Tibial artery (tissue), 4 donors: ENCODE data around the gene EIPR1.

ENCODE experiments used
- DNase-seq, 2 donors: peaks; one replicate each; pipeline ENCODE4 v3.0.0-alpha.2; 2019
- H3K27ac ChIP-seq, 2 donors: fragments of 200-600 bp; sonication (generic) in 1 of 2; 1 replicate in 1 of 2; 2 replicates in 1 of 2; pipeline ENCODE4 v1.5.1; 2018 to 2019; ENCODE audit warnings: mild to moderate bottlenecking in 1 of 2
- H3K27me3 ChIP-seq, 2 donors: fragments of 200-600 bp; sonication (generic) in 1 of 2; one replicate each; pipeline versions ENCODE4 v1.5.1 to v1.6.0; 2016 to 2019
- H3K36me3 ChIP-seq, 3 donors: fragments of 200-600 bp; sonication (generic) in 2 of 3; one replicate each; pipeline ENCODE4 v1.5.1; 2016 to 2019; ENCODE audit warnings: mild to moderate bottlenecking in 2 of 3
- H3K4me1 ChIP-seq, 4 donors: fragments of 200-600 bp; sonication (generic) in 2 of 4; 1 replicate in 3 of 4; 2 replicates in 1 of 4; pipeline ENCODE4 v1.5.1; 2016 to 2019
- H3K4me3 ChIP-seq, 2 donors: fragments of 200-600 bp; sonication (generic) in 1 of 2; 1 replicate in 1 of 2; 2 replicates in 1 of 2; pipeline ENCODE4 v1.5.1; 2018 to 2019; ENCODE audit warnings: mild to moderate bottlenecking in 2 of 2
- H3K9me3 ChIP-seq, 3 donors: fragments of 200-600 bp; sonication (generic) in 1 of 3; one replicate each; pipeline ENCODE4 v1.5.1; 2016 to 2019
- intact Hi-C: fragments of 100-400 bp; cut with DNase I; formaldehyde crosslinking; loops from one replicate; pipeline ENCODE4 v1.15.0; 2023; ENCODE audit warnings: low total_unique reads
- TF ChIP-seq, protein P1 (sequence below), 2 experiments: fragments of 200-600 bp in 1 of 2; fragments of 450-650 bp in 1 of 2; IDR thresholded peaks; one replicate each; pipeline ENCODE4 v1.5.1; 2017 to 2019; ENCODE audit warnings: antibody characterized with exemption in 2 of 2, mild to moderate bottlenecking in 1 of 2, moderate library complexity in 1 of 2

Gene EIPR1

DNA sequence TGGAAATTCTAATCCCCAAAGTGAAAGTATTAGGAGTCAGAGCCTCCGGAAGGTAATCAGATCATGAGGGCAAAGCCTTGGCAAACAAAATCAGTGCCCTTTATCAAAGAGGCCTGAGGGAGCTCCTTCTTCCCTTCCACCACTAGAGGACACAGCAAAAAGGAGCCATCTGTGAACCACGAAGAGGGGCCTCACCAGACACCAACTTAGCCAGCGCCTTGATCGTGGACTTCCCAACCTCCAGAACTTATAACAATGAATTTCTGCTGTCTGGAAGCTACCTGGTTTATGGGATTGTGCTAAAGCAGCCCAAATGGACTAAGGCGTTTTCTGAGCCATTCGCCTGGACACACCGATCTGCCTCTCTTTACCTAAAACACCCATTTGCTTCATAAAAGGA lies 133.1 kb downstream of the EIPR1 start:
- Histone ChIP-seq H3K36me3 (peaks cover 3 to 10% (median 4%) of the 10 kb centered on the region in 3 donors), H3K27ac (no peak overlapping the region), H3K9me3 (peaks cover 0 to 17% (median 12%) of the 10 kb centered on the region in 3 donors), H3K27me3 (no peaks in the 10 kb centered on the region), H3K4me3 (no peak overlapping the region), H3K4me1 (no peaks in the 10 kb centered on the region)
- intact Hi-C loops = no loop called here
- TF ChIP-seq, protein P1, sequence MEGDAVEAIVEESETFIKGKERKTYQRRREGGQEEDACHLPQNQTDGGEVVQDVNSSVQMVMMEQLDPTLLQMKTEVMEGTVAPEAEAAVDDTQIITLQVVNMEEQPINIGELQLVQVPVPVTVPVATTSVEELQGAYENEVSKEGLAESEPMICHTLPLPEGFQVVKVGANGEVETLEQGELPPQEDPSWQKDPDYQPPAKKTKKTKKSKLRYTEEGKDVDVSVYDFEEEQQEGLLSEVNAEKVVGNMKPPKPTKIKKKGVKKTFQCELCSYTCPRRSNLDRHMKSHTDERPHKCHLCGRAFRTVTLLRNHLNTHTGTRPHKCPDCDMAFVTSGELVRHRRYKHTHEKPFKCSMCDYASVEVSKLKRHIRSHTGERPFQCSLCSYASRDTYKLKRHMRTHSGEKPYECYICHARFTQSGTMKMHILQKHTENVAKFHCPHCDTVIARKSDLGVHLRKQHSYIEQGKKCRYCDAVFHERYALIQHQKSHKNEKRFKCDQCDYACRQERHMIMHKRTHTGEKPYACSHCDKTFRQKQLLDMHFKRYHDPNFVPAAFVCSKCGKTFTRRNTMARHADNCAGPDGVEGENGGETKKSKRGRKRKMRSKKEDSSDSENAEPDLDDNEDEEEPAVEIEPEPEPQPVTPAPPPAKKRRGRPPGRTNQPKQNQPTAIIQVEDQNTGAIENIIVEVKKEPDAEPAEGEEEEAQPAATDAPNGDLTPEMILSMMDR (IDR thresholded peaks at IDR 0.05) = no peak
- DNase-seq = no peak

DNA sequence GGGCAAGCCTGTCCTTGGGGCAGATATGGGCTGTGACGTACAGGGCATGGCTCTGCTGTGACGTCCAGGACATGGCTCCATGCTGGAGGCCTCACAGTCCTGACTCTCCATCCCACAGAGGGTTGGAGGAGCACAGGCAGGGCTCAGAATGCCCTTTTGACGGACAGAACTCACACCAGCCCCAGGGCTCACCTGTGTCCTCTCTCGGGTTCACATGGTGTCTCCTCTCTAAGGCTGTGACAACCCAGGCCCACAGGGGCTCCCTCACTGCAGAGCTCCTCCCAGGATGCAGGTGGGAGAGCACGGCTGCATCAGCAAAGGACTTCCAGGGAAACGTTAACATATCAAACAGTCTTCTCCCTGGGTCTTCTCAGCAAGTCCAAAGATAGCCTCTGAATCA lies 133.8 kb downstream of the EIPR1 start:
- H3K4me1 ChIP-seq = no peaks in the 10 kb centered on the region

DNA sequence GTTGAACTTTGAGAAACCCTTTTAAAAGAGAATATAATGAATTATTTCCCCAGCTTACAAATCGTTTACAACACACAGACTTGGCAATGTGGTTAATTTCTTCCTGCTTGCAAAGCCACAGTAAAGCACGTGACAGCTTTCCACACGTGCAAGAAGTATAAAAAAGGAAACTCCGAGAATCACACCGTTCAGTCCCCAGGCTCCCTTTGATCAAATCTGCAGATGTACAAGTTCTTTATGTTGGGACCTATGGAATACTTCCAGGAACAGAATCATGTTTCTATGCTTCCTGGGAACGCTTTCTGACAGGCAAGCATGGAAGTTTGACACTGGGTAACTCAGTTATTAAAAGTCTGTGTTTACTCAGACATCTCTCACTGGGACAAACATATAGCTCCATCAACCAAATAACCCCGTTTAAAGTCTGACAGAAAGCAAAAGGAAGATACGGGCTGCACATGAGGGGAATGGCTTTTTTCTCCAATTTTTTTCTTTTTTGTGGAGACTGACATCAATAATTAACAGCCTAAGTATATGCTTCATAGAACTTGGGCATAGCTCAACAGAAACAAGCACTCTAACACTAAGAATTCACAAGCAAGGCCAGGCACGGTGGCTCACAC lies 134.8 kb downstream of the EIPR1 start:
- TF ChIP-seq, protein P1 (IDR thresholded peaks at IDR 0.05) = no peak
- Histone ChIP-seq H3K4me1 (no peaks in the 10 kb centered on the region), H3K4me3 (no peak overlapping the region), H3K27me3 (no peaks in the 10 kb centered on the region), H3K9me3 (peaks cover 0 to under 1% (median 0%) of the 10 kb centered on the region in 3 donors), H3K36me3 (peaks cover 0 to 13% (median 7%) of the 10 kb centered on the region in 3 donors), H3K27ac (no peak overlapping the region)
- no peak for DNase-seq
- intact Hi-C loops = no loop called here

More for the DNA sequence above, 133.8 kb downstream of the EIPR1 start:
- intact Hi-C loops = no loop called here
- no peak overlapping the region for H3K4me3 ChIP-seq
- H3K9me3 ChIP-seq = peaks cover 0 to 10% (median 5%) of the 10 kb centered on the region in 3 donors
- TF ChIP-seq, protein P1 (IDR thresholded peaks at IDR 0.05) = no peak
- H3K36me3 ChIP-seq = peaks cover 3 to 5% (median 5%) of the 10 kb centered on the region in 3 donors
- no peak for DNase-seq
- no peak overlapping the region for H3K27ac ChIP-seq
- H3K27me3 ChIP-seq = no peaks in the 10 kb centered on the region

DNA sequence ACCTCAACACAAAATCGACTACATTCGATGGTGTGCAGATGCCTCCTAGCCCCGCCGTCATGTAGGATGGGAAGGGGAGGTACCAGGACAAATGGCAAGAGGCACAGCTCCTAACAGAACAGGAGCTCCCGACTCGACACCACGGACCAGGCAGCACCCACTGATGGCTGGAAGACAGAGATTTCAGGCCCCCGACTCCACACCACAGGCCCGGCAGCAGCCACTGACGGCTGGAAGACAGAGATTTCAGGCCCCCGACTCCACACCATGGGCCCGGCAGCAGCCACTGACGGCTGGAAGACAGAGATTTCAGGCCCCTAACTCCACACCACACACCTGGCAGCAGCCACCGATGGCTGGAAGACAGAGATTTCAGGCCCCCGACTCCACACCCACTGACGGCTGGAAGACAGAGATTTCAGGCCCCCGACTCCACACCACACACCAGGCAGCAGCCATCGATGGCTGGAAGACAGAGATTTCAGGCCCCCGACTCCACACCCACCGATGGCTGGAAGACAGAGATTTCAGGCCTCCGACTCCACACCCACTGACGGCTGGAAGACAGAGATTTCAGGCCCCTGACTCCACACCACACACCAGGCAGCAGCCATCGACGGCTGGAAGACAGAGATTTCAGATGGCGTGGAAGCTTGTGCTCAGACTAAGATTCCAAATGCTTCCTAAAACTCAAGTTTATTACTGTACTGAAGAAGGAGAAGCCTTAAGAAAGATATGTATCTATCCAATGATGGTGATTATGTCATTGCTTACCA lies 135.5 kb downstream of the EIPR1 start:
- no peak overlapping the region for H3K4me3 ChIP-seq
- H3K27me3 ChIP-seq = no peaks in the 10 kb centered on the region
- H3K9me3 ChIP-seq = no peaks in the 10 kb centered on the region
- TF ChIP-seq, protein P1 (IDR thresholded peaks at IDR 0.05) = no peak
- intact Hi-C loops = no loop called here
- DNase-seq = no peak
- H3K4me1 ChIP-seq = no peaks in the 10 kb centered on the region
- no peak overlapping the region for H3K27ac ChIP-seq
- peaks cover 0 to 13% (median 10%) of the 10 kb centered on the region in 3 donors for H3K36me3 ChIP-seq

DNA sequence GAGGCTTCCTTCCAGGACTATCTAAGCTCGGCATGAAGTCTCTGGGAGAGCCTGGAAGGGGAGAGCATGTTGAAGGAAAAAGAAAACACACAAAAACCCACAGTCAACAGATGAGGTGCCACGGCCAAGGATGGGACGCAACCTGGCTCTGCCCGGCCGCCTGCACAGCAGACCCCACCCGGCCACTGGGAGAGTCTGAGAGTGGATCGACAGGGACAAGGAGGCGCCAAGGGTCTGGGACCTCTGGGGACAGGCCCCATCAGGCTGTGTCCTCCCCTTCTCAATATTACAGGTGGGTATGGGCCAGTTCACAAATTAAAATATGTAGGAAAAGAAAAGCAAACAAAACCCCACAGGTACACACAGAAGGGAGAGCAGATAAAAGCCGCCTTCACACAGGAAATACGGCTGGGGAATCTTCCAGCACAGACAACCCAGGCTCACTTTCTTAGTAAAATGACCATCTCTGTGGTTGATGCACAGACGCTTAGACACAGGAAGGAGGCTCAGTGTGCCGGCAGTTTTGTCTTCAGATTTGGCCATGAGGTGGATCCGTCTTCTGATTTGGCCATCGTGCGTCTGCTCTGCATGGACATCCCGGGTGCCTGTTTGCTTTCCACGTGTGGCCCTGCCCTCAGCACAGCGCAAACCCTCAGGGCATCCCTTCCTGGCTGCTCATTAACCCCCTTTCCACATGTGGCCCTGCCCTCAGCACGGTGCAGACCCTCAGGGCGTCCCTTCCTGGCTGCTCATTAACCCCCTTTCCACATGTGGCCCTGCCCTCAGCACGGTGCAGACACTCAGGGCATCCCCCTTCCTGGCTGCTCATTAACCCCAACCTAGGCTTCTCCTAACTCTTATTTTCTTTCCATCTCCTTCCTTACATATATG lies 138.4 kb downstream of the EIPR1 start:
- no peak overlapping the region for H3K27ac ChIP-seq
- TF ChIP-seq, protein P1 (IDR thresholded peaks at IDR 0.05) = no peak
- intact Hi-C loops = no loop called here
- H3K36me3 ChIP-seq = peaks cover 4 to 13% (median 13%) of the 10 kb centered on the region in 3 donors
- no peak overlapping the region for H3K4me3 ChIP-seq
- no peaks in the 10 kb centered on the region for H3K4me1 ChIP-seq
- no peak for DNase-seq
- H3K9me3 ChIP-seq = no peaks in the 10 kb centered on the region
- H3K27me3 ChIP-seq = no peaks in the 10 kb centered on the region
